Measurements from ENCODE around the gene PPP4R4.

GRCh38 chr14:94164685-94165431 is 9.3 kb upstream of the PPP4R4 start:
- TF ChIP-seq EZH2phosphoT487 (IDR thresholded peaks at IDR 0.05; ENCODE audit: insufficient read depth, low read depth) (no peak), EZH2 (IDR thresholded peaks at IDR 0.05; ENCODE audit: insufficient read depth, poor library complexity, severe bottlenecking) (no peak)

Measured in GM23248 (cell line).